OCI-LY7 (cell line): ENCODE results near the gene GABARAP. TPM values are rescaled to one million over a fixed set of nuclear protein-coding genes. Genes with fewer than 3 reads are reported as not detected.

ENCODE experiments used
- BruUV-seq: library from RNA; stranded (reverse); fragments of 400-500 nt; replicated peaks from 2 replicates; lab custom pipeline; 2021; lab: Mats Ljungman, UMichigan
- CTCF ChIA-PET: fragments of 300-600 bp; sonication (Branson Sonifier 250); formaldehyde crosslinking; loops from one replicate; lab custom pipeline; 2022; ENCODE audit warnings: antibody characterized with exemption; ENCODE audit not compliant: unreplicated experiment; lab: Charles Lee
- POLR2A ChIA-PET: fragments of 300-600 bp; sonication (Branson Sonifier 250); formaldehyde crosslinking; loops from one replicate; lab custom pipeline; 2022; ENCODE audit warnings: antibody characterized with exemption; lab: Charles Lee
- DNase-seq: peaks from one replicate; pipeline ENCODE4 v3.0.0-alpha.2; 2015; ENCODE audit warnings: low spot score
- H2AFZ ChIP-seq: fragments of 200-600 bp; sonication (generic), shearing (Covaris generic); 2 replicates; pipeline ENCODE4 v1.6.1; 2014; ENCODE audit warnings: mild to moderate bottlenecking, antibody characterized with exemption, low read length, moderate library complexity
- H3K27ac ChIP-seq: fragments of 200-600 bp; sonication (generic); 2 replicates; pipeline ENCODE4 v1.5.1; 2014; ENCODE audit warnings: mixed run types, low read depth, mild to moderate bottlenecking, moderate library complexity, low read length, inconsistent platforms; ENCODE audit not compliant: poor library complexity, severe bottlenecking
- H3K36me3 ChIP-seq: fragments of 200-600 bp; sonication (generic); 2 replicates; pipeline ENCODE4 v1.6.1; 2014; ENCODE audit warnings: mild to moderate bottlenecking, antibody characterized with exemption, low read length, moderate library complexity, mixed read lengths; ENCODE audit not compliant: insufficient read depth
- H3K4me1 ChIP-seq: fragments of 200-600 bp; sonication (generic); 2 replicates; pipeline ENCODE4 v1.5.1; 2014; ENCODE audit warnings: mild to moderate bottlenecking, low read length; ENCODE audit not compliant: insufficient read depth, poor library complexity, severe bottlenecking
- H3K4me2 ChIP-seq: fragments of 200-600 bp; sonication (generic); 2 replicates; pipeline ENCODE4 v1.6.1; 2014; ENCODE audit warnings: mild to moderate bottlenecking, low read length
- H3K4me3 ChIP-seq: fragments of 200-600 bp; sonication (generic); 2 replicates; pipeline ENCODE4 v1.5.1; 2014; ENCODE audit warnings: mild to moderate bottlenecking, low read depth, low read length; ENCODE audit not compliant: poor library complexity, severe bottlenecking
- H3K79me2 ChIP-seq: fragments of 200-600 bp; sonication (generic); 2 replicates; pipeline ENCODE4 v1.6.1; 2016; ENCODE audit warnings: low read depth, mild to moderate bottlenecking, low read length, moderate library complexity, mixed read lengths; ENCODE audit not compliant: insufficient read depth
- H3K9me2 ChIP-seq: fragments of 200-600 bp; sonication (generic); 2 replicates; pipeline ENCODE4 v1.6.1; 2016; ENCODE audit warnings: mild to moderate bottlenecking, low read length, mixed read lengths; ENCODE audit not compliant: insufficient read depth
- H3K9me3 ChIP-seq: fragments of 200-600 bp; sonication (generic); 2 replicates; pipeline ENCODE4 v1.6.1; 2014; ENCODE audit warnings: mild to moderate bottlenecking, mixed run types, low read length, mixed read lengths
- H4K20me1 ChIP-seq: fragments of 200-600 bp; sonication (generic); 2 replicates; pipeline ENCODE4 v1.6.1; 2014; ENCODE audit warnings: mild to moderate bottlenecking, antibody characterized with exemption, low read length, moderate library complexity, mixed read lengths; ENCODE audit not compliant: insufficient read depth
- CTCF ChIP-seq: fragments of 200-600 bp; sonication (generic); conservative IDR thresholded peaks from 2 replicates; pipeline ENCODE4 v1.5.1; 2014; ENCODE audit warnings: mild to moderate bottlenecking, antibody characterized with exemption, low read length, moderate library complexity, mixed read lengths
- EZH2phosphoT487 ChIP-seq: fragments of 200-600 bp; sonication (generic); IDR thresholded peaks from 2 replicates; pipeline ENCODE4 v1.6.1; 2018; ENCODE audit warnings: low read depth, borderline replicate concordance, mild to moderate bottlenecking, mixed run types, antibody characterized with exemption, low read length, moderate library complexity, mixed read lengths
- intact Hi-C: fragments of 100-400 bp; cut with micrococcal nuclease; formaldehyde crosslinking; loops from one replicate; pipeline ENCODE4 v1.10.0; 2022; ENCODE audit not compliant: unreplicated experiment
- total RNA-seq, 2 experiments: library from RNA; depleted of rRNA in 1 of 2; stranded (reverse); fragments of >200 nt in 1 of 2; shearing (Covaris generic) in 1 of 2; gene quantifications; 2 replicates each; pipeline ENCODE4 v1.2.3, GENCODE V29; 2014 to 2022

GABARAP gene
- total RNA-seq, 2 experiments from 2014 or later: 128 to 199 TPM

DNA sequence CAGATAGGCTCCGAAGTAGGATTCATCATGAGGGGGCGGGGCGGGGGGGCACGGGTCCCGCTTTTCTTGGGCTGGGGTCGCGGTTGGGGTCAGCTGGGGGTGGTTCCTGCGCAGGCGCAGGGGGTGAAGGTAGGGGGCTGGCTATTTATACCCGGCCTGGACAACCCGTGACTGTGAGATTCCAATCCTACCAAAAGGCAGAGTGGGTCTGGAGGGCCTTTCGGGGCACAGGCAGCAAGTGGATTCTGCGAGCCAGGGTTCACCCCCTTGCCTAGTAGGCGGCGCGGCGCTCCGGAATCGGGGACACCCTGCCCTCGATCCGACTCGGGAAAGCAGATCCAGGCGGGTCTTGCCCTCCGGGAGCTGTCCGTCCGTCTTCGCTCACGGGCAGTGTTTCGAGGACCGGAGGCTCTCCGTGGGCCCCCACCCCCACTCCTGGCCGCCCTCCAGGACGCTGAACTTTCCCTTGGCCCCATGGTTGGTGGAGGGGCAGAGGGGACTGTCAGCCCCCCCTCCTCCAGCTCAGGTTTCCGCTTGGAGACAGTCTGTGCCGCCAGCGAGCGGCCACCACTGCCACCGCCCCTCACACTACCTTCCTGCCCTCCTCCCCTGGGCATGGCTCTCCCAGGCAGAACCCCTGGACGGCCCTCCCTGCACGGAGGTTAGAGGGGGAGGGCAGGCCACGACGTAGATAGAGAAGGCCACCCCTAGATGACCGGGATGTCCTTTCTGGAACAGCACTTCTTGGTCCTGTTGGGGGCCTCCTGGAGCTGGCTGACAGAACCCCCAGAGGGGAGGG is 39.9 kb upstream of the GABARAP start:
- intact Hi-C loops: loop anchor here (1.0 to 2.0 kb wide), 3 partner anchors 55 to 153 kb away; partner anchors contain the start of genes ACAP1, KCTD11 and TMEM102
- Histone ChIP-seq H4K20me1 (no peaks in the 10 kb centered on the region), H2AFZ (peak overlapping the region; percentile 56), H3K9me2 (no peaks in the 10 kb centered on the region), H3K4me1 (peaks cover 41% of the 10 kb centered on the region), H3K4me2 (peak overlapping the region; percentile 88), H3K27ac (no peak overlapping the region), H3K36me3 (no peaks in the 10 kb centered on the region), H3K79me2 (no peaks in the 10 kb centered on the region), H3K9me3 (no peaks in the 10 kb centered on the region), H3K4me3 (peak overlapping the region; percentile 59)
- no TSS peak for BruUV-seq
- ChIA-PET POLR2A (interaction anchor here (0.7 to 1.3 kb wide), 2 partner anchors 10 to 55 kb away, joined by 4 to 5 read pairs; no protein-coding TSS in a partner anchor), CTCF (no interaction called here)
- DNase-seq: no peak
- TF ChIP-seq CTCF (no peak), EZH2phosphoT487 (no peak)

DNA sequence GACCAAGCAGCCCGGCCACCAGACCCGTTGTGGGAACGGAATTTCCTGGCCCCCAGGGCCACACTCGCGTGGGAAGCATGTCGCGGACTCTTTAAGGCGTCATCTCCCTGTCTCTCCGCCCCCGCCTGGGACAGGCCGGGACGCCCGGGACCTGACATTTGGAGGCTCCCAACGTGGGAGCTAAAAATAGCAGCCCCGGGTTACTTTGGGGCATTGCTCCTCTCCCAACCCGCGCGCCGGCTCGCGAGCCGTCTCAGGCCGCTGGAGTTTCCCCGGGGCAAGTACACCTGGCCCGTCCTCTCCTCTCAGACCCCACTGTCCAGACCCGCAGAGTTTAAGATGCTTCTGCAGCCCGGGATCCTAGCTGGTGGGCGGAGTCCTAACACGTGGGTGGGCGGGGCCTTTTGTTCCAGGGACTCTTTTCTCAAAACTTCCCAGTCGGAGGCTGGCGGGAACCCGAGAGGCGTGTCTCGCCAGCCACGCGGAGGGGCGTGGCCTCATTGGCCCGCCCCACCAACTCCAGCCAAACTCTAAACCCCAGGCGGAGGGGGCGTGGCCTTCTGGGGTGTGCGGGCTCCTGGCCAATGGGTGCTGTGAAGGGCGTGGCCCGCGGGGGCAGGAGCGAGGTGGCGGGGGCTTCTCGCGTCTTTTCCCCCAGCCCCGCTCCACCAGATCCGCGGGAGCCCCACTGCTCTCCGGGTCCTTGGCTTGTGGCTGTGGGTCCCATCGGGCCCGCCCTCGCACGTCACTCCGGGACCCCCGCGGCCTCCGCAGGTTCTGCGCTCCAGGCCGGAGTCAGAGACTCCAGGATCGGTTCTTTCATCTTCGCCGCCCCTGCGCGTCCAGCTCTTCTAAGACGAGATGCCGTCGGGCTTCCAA is 39.1 kb upstream of the GABARAP start, which contains the start of gene SLC2A4:
Gene SLC2A4 (plus strand): TSS at position 645 of the 879 bp plus-strand sequence. CDS start 217 bp downstream, at position 862.
- peak; percentile 96 for DNase-seq
- H3K36me3 ChIP-seq: no peaks in the 10 kb centered on the region
- H3K27ac ChIP-seq: peak within 1 kb of the TSS; percentile 57
- TF ChIP-seq CTCF (no peak), EZH2phosphoT487 (no peak)
- BruUV-seq: no TSS peak
- peak within 1 kb of the TSS; percentile 56 for H2AFZ ChIP-seq
- peaks cover 37% of the 10 kb centered on the region for H3K4me1 ChIP-seq
- H3K79me2 ChIP-seq: no peaks in the 10 kb centered on the region
- peak within 1 kb of the TSS; percentile 88 for H3K4me2 ChIP-seq
- H3K9me2 ChIP-seq: no peaks in the 10 kb centered on the region
- peak within 1 kb of the TSS; percentile 59 for H3K4me3 ChIP-seq
- no peaks in the 10 kb centered on the region for H3K9me3 ChIP-seq
- intact Hi-C loops: loop anchor here (1.0 to 2.0 kb wide), 3 partner anchors 55 to 154 kb away; partner anchors contain the start of genes ACAP1, KCTD11 and TMEM102
- CTCF ChIA-PET: interaction anchor here (1.0 kb wide), 1 partner anchor 16 kb away, joined by 4 read pairs; no protein-coding TSS in a partner anchor
- no peaks in the 10 kb centered on the region for H4K20me1 ChIP-seq
- POLR2A ChIA-PET: interaction anchor here (0.7 to 1.3 kb wide), 2 partner anchors 11 to 55 kb away, joined by 4 to 5 read pairs; no protein-coding TSS in a partner anchor
